Measurements from ENCODE around the gene ULK4. TPM values are rescaled to one million over a fixed set of nuclear protein-coding genes. Genes with fewer than 3 reads are reported as not detected.

ULK4 gene
- total and polyA plus RNA-seq, 2 of the 4 experiments (the other 2 are of a cell fraction): 2.7 to 5.0 TPM

DNA sequence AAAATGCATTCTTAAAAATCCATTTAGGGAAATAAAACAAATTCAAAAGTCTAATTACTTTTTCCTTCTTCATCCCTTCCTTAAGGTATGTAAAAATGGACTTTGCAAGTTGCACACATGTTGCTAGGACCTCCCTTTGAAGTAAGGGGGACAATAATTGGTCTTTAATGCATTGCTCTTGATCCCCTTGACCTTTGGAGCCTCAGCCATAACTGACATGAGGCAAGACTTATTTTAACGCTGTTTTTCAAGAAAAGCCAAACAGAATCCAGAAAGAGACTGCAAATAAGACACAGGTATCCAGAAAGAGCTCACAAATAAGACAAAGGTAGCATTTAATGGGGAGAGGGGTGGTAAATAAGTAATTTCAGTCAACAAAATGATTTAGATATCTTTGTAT lies 301.4 kb downstream of the ULK4 start:
- DNase-seq (no peak), ATAC-seq (ENCODE audit: low read depth) (no peak)
- Histone ChIP-seq H2AK5ac (ENCODE audit: low read depth, low read length) (no peak overlapping the region), H3K9me1 (ENCODE audit: insufficient read depth, low read length) (no peaks in the 10 kb centered on the region), H3K27me3 (ENCODE audit: control insufficient read depth, insufficient read depth, low read length) (no peaks in the 10 kb centered on the region), H3K4me3 (ENCODE audit: insufficient read depth, low read depth, low read length) (no peak overlapping the region), H3K18ac (ENCODE audit: low read depth, low read length) (no peak overlapping the region), H3K23ac (ENCODE audit: low read depth, low read length) (no peak overlapping the region), H3K4me2 (ENCODE audit: low read depth, low read length) (no peak overlapping the region), H3K27ac (ENCODE audit: insufficient read depth, low read length) (no peak overlapping the region), H2BK20ac (ENCODE audit: low read depth, low read length) (no peak overlapping the region), H4K8ac (ENCODE audit: low read depth in 2 of 2, low read length in 2 of 2) (no peak overlapping the region), H4K91ac (ENCODE audit: insufficient read depth, low read depth, low read length) (no peak overlapping the region), H4K20me1 (ENCODE audit: insufficient read depth, low read length) (no peaks in the 10 kb centered on the region), H3K36me3 (ENCODE audit: control insufficient read depth, insufficient read depth, low read length) (no peaks in the 10 kb centered on the region), H2BK120ac (ENCODE audit: low read depth, low read length) (no peak overlapping the region), H3K9ac (ENCODE audit: low read depth, low read length) (no peak overlapping the region), H3K56ac (ENCODE audit: extremely low read depth, insufficient read depth, low read length) (no peak overlapping the region), H3K9me3 (ENCODE audit: control insufficient read depth, insufficient read depth, low read length) (no peaks in the 10 kb centered on the region), H2AFZ (replicated peaks; ENCODE audit: low read length, poor library complexity) (no peak overlapping the region), H3K4me1 (ENCODE audit: control insufficient read depth, insufficient read depth, low read length) (no peaks in the 10 kb centered on the region), H2BK15ac (ENCODE audit: low read depth, low read length) (no peak overlapping the region), H2BK5ac (ENCODE audit: low read depth, low read length, poor library complexity, severe bottlenecking) (no peak overlapping the region), H3K14ac (replicated peaks; ENCODE audit: low read depth, low read length) (no peak overlapping the region), H2AK9ac (replicated peaks; ENCODE audit: low read depth, low read length, poor library complexity) (no peak overlapping the region), H3K4ac (ENCODE audit: low read depth, low read length) (no peak overlapping the region), H3K79me1 (ENCODE audit: low read depth in 1 of 2, low read length in 2 of 2) (no peaks in the 10 kb centered on the region), H4K5ac (ENCODE audit: low read depth, low read length) (no peak overlapping the region)
- no CpG with 5 or more reads among the region's 1 CpG for WGBS, 2 experiments (ENCODE audit: extremely low coverage in 2 of 2, insufficient read length in 1 of 2)
- dilution Hi-C loops (cut with HindIII; ENCODE audit: low sequenced_read_pairs, unreplicated experiment) (no loop called here), in situ Hi-C loops (cut with MboI; ENCODE audit: low sequenced_read_pairs) (no loop called here), intact Hi-C loops (cut with micrococcal nuclease) (no loop called here)
- TF ChIP-seq BHLHE40 (IDR thresholded peaks at IDR 0.05; ENCODE audit: low read depth, low read length) (no peak), FOS (IDR thresholded peaks at IDR 0.05; ENCODE audit: low read depth, low read length) (no peak), NFE2L2 (IDR thresholded peaks at IDR 0.05; ENCODE audit: low read depth, low read length) (no peak), RFX5 (IDR thresholded peaks at IDR 0.05; ENCODE audit: low read depth, low read length) (no peak), MAZ (IDR thresholded peaks at IDR 0.05; ENCODE audit: borderline replicate concordance, low read depth, low read length) (no peak), USF2 (IDR thresholded peaks at IDR 0.05; ENCODE audit: low read depth, low read length) (no peak), MAFK (IDR thresholded peaks at IDR 0.05; ENCODE audit: low read depth, low read length) (no peak), MXI1 (IDR thresholded peaks at IDR 0.05; ENCODE audit: borderline replicate concordance, low read depth, low read length) (no peak), SMC3 (IDR thresholded peaks at IDR 0.05; ENCODE audit: low read depth, low read length) (no peak), CHD1 (IDR thresholded peaks at IDR 0.05; ENCODE audit: low read depth, low read length) (no peak)
- TF ChIP-seq, protein P1, sequence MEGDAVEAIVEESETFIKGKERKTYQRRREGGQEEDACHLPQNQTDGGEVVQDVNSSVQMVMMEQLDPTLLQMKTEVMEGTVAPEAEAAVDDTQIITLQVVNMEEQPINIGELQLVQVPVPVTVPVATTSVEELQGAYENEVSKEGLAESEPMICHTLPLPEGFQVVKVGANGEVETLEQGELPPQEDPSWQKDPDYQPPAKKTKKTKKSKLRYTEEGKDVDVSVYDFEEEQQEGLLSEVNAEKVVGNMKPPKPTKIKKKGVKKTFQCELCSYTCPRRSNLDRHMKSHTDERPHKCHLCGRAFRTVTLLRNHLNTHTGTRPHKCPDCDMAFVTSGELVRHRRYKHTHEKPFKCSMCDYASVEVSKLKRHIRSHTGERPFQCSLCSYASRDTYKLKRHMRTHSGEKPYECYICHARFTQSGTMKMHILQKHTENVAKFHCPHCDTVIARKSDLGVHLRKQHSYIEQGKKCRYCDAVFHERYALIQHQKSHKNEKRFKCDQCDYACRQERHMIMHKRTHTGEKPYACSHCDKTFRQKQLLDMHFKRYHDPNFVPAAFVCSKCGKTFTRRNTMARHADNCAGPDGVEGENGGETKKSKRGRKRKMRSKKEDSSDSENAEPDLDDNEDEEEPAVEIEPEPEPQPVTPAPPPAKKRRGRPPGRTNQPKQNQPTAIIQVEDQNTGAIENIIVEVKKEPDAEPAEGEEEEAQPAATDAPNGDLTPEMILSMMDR (conservative IDR thresholded peaks at IDR 0.05; ENCODE audit: low read depth, low read length): no peak
- POLR2A ChIA-PET (ENCODE audit: unreplicated experiment): no interaction called here
- CTCF ChIA-PET: no interaction called here
- no TSS peak for BruUV-seq (replicated peaks)
